GM12878 (cell line): ENCODE results near the gene TNFSF4. TPM values are rescaled to one million over a fixed set of nuclear protein-coding genes. Genes with fewer than 3 reads are reported as not detected.

Experiments used
- ATAC-seq: fragments of 200-7000 bp; cut with Tn5 transposase; 3 replicates; pipeline ENCODE4 v1.9.1; 2020; ENCODE audit warnings: mild to moderate bottlenecking, moderate library complexity
- BruUV-seq: library from RNA; stranded (reverse); fragments of 400-500 nt; replicated peaks from 2 replicates; lab custom pipeline; 2021; lab: Mats Ljungman, UMichigan
- CTCF ChIA-PET: fragments of 300-600 bp; sonication (Branson Sonifier 250); formaldehyde crosslinking; extraction: SDS; loops from one replicate; lab custom pipeline; 2021; ENCODE audit warnings: inconsistent platforms; lab: Yijun Ruan, JAX
- POLR2A ChIA-PET: fragments of 350-600 bp; formaldehyde crosslinking; extraction: SDS; loops from one replicate; lab custom pipeline; 2021; ENCODE audit warnings: inconsistent platforms; lab: Charles Lee
- RAD21 ChIA-PET: fragments of 300-600 bp; sonication (Branson Sonifier 250); formaldehyde crosslinking; loops from one replicate; lab custom pipeline; 2023; ENCODE audit warnings: antibody characterized with exemption; ENCODE audit not compliant: unreplicated experiment; lab: Charles Lee
- SMC1A ChIA-PET: fragments of 300-600 bp; sonication (Branson Sonifier 250); formaldehyde crosslinking; loops from one replicate; lab custom pipeline; 2023; ENCODE audit not compliant: unreplicated experiment, uncharacterized antibody; lab: Charles Lee
- DNase-seq: peaks from one replicate; pipeline ENCODE4 v3.0.0-alpha.2; 2011; ENCODE audit warnings: low read depth, low spot score
- FAIRE-seq: peaks from 3 replicates; lab custom pipeline; 2011; peaks lifted over from hg19 to GRCh38; lab: Jason Lieb, UNC
- H2AFZ ChIP-seq: 2 replicates; pipeline ENCODE4 v1.6.0; 2011; ENCODE audit warnings: low read depth, low read length, control low read depth; ENCODE audit not compliant: control insufficient read depth
- H3K27ac ChIP-seq: 2 replicates; pipeline ENCODE4 v1.5.1; 2011; ENCODE audit warnings: control low read depth; ENCODE audit not compliant: control insufficient read depth, insufficient read depth
- H3K27me3 ChIP-seq, 2 experiments: replicated peaks in 1 of 2; 2 replicates each; pipeline versions ENCODE4 v1.6.0 to v1.6.1; 2011; ENCODE audit warnings: low read length in 1 of 2; ENCODE audit not compliant: control insufficient read depth in 2 of 2, insufficient read depth in 2 of 2
- H3K36me3 ChIP-seq, 2 experiments: 2 replicates each; pipeline ENCODE4 v1.5.1; 2011; ENCODE audit warnings: low read length in 1 of 2; ENCODE audit not compliant: control insufficient read depth in 2 of 2, insufficient read depth in 2 of 2
- H3K4me1 ChIP-seq: 2 replicates; pipeline ENCODE4 v1.6.1; 2011; ENCODE audit warnings: mild to moderate bottlenecking, low read length, moderate library complexity, mixed read lengths; ENCODE audit not compliant: control insufficient read depth, insufficient read depth
- H3K4me2 ChIP-seq: 2 replicates; pipeline ENCODE4 v1.6.0; 2011; ENCODE audit warnings: control low read depth; ENCODE audit not compliant: control insufficient read depth, insufficient read depth
- H3K4me3 ChIP-seq: fragments of 200-600 bp; sonication (generic); 2 replicates; pipeline ENCODE4 v1.5.1; 2016
- H3K79me2 ChIP-seq: 2 replicates; pipeline ENCODE4 v1.6.0; 2011; ENCODE audit warnings: low read length; ENCODE audit not compliant: control insufficient read depth, insufficient read depth
- H3K9ac ChIP-seq: 2 replicates; pipeline ENCODE4 v1.8.0; 2011; ENCODE audit warnings: low read length, control low read depth, mixed read lengths; ENCODE audit not compliant: control insufficient read depth, insufficient read depth
- H3K9me3 ChIP-seq: replicated peaks from 3 replicates; pipeline ENCODE4 v1.5.1; 2011; ENCODE audit warnings: mild to moderate bottlenecking, low read length; ENCODE audit not compliant: control insufficient read depth, insufficient read depth
- H4K20me1 ChIP-seq: 2 replicates; pipeline ENCODE4 v1.6.0; 2011; ENCODE audit not compliant: control insufficient read depth, insufficient read depth
- CHD2 ChIP-seq: IDR thresholded peaks from 2 replicates; pipeline ENCODE4 v1.6.1; 2011; ENCODE audit warnings: low read depth, low read length, improper control_type of control experiment, borderline replicate concordance
- ETV6 ChIP-seq, 2 experiments: fragments of 450-650 bp in 1 of 2; IDR thresholded peaks in 1 of 2; conservative IDR thresholded peaks in 1 of 2; 2 replicates each; pipeline ENCODE4 v1.6.1; 2014; ENCODE audit warnings: antibody characterized with exemption in 1 of 2, borderline replicate concordance in 1 of 2, low read depth in 1 of 2, mild to moderate bottlenecking in 1 of 2, moderate library complexity in 1 of 2
- FOS ChIP-seq: IDR thresholded peaks from 3 replicates; pipeline ENCODE4 v1.6.1; 2011; ENCODE audit warnings: borderline replicate concordance; ENCODE audit not compliant: insufficient read length; ENCODE audit errors: extremely low read depth
- HDGF ChIP-seq: fragments of 450-650 bp; IDR thresholded peaks from 2 replicates; pipeline ENCODE4 v1.6.1; 2016; ENCODE audit warnings: antibody characterized with exemption
- IKZF1 ChIP-seq: fragments of 450-650 bp; conservative IDR thresholded peaks from 2 replicates; pipeline ENCODE4 v1.6.1; 2017; ENCODE audit warnings: antibody characterized with exemption, mild to moderate bottlenecking
- JUNB ChIP-seq: IDR thresholded peaks from 2 replicates; pipeline ENCODE4 v1.6.1; 2016; ENCODE audit warnings: antibody characterized with exemption, mild to moderate bottlenecking
- MAX ChIP-seq: IDR thresholded peaks from 2 replicates; pipeline ENCODE4 v1.6.1; 2012; ENCODE audit warnings: low read depth, low read length, improper control_type of control experiment
- RAD21 ChIP-seq: IDR thresholded peaks from 2 replicates; pipeline ENCODE4 v1.6.1; 2011; ENCODE audit warnings: mild to moderate bottlenecking, low read depth, low read length, moderate library complexity; ENCODE audit not compliant: insufficient read depth
- RBBP5 ChIP-seq: fragments of 200-600 bp; sonication (generic); conservative IDR thresholded peaks from 2 replicates; pipeline ENCODE4 v1.6.1; 2016
- RCOR1 ChIP-seq: conservative IDR thresholded peaks from 2 replicates; pipeline ENCODE4 v1.6.1; 2012; ENCODE audit warnings: low read depth, low read length, improper control_type of control experiment
- TCF3 ChIP-seq: IDR thresholded peaks from 2 replicates; pipeline ENCODE4 v1.6.1; 2012; ENCODE audit warnings: low read depth, mild to moderate bottlenecking, low read length, borderline replicate concordance; ENCODE audit not compliant: insufficient read depth
- TCF7 ChIP-seq: IDR thresholded peaks from 2 replicates; pipeline ENCODE4 v1.6.1; 2014; ENCODE audit warnings: antibody characterized with exemption, borderline replicate concordance
- ZBED1 ChIP-seq: IDR thresholded peaks from 2 replicates; pipeline ENCODE4 v1.6.1; 2016; ENCODE audit warnings: borderline replicate concordance
- ZNF687 ChIP-seq: fragments of 450-650 bp; IDR thresholded peaks from 2 replicates; pipeline ENCODE4 v1.6.1; 2017; ENCODE audit warnings: mild to moderate bottlenecking, moderate library complexity
- WGBS: methylation state at CpG from one replicate; pipeline ENCODE4 v1.1.6; 2016; ENCODE audit warnings: low lambda C conversion rate; ENCODE audit not compliant: insufficient replicate concordance, insufficient coverage; ENCODE audit errors: missing lambda C conversion rate; 5-methylcytosine and 5-hydroxymethylcytosine counted together
- in situ Hi-C: fragments of 300-500 bp; cut with MboI; formaldehyde crosslinking; loops from 9 replicates; pipeline ENCODE4 v1.14.3; 2018; ENCODE audit warnings: mixed read lengths
- intact Hi-C: fragments of 100-400 bp; cut with micrococcal nuclease; formaldehyde crosslinking; loops from one replicate; pipeline ENCODE4 v1.14.2; 2022; ENCODE audit not compliant: unreplicated experiment
- polyA plus RNA-seq, 11 experiments: library from polyadenylated mRNA; depleted of rRNA in 4 of 11; unstranded in 6 of 11; stranded (reverse) in 5 of 11; fragments of >200 nt; fragmentation: Nextera tagmentation in 4 of 11; fragmentation: Illumina TruSeq in 1 of 11; extraction: Ambion mirVana in 4 of 11; extraction: Trizol in 1 of 11; gene quantifications; 1 replicate in 1 of 11; 2 replicates in 10 of 11; pipeline versions ENCODE4 v1.2.1 to v1.2.3, GENCODE V29; 2011 to 2016; ENCODE audit warnings: inconsistent platforms in 2 of 11, missing spikeins in 2 of 11, low read depth in 1 of 11
- total RNA-seq, 4 experiments: library from RNA; depleted of rRNA in 3 of 4; stranded (reverse); fragments of >200 nt in 3 of 4; fragmentation: Illumina TruSeq in 1 of 4; extraction: Trizol in 1 of 4; gene quantifications; 2 replicates each; pipeline versions ENCODE4 v1.2.1 to v1.2.3, GENCODE V29; 2013 to 2021
- TF ChIP-seq, protein P1 (sequence below): fragments of 150-350 bp; IDR thresholded peaks from 2 replicates; pipeline ENCODE4 v1.6.1; 2014; ENCODE audit warnings: mild to moderate bottlenecking, low read depth, low read length
- TF ChIP-seq, protein P2 (sequence below): IDR thresholded peaks from 2 replicates; pipeline ENCODE4 v1.6.1; 2011; ENCODE audit warnings: low read depth, mild to moderate bottlenecking, low read length, moderate library complexity, borderline replicate concordance; ENCODE audit errors: extremely low read depth
- TF ChIP-seq, protein P3 (sequence below): fragments of 450-650 bp; IDR thresholded peaks from 2 replicates; pipeline ENCODE4 v1.6.1; 2017; ENCODE audit warnings: borderline replicate concordance

Gene TNFSF4
- total and polyA plus RNA-seq, 10 of the 15 experiments (the other 5 are each of a cell fraction or from before 2014, with no cell fraction given) = 8.1 to 31.0 (median 12.9) TPM

DNA sequence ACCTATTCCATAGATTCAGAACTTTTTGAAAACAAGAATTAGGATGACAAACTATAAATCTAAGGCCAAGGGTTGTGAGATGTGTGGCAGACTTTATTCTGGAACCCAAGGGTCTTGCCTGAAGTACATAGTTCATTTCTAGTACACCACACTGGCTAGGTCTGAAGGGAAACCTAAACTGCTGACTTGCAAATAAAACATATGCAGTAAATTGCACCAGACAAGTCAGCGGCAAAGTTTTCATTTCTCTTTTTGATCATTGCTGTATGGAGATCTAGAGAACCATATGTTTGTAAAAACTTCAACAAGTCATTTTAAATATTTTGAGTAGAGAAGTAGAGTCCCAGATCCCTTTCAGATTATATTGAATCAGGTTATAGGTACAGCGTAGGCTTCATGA, 43.9 kb downstream of the TNFSF4 start (continued):
- TF ChIP-seq, protein P1, sequence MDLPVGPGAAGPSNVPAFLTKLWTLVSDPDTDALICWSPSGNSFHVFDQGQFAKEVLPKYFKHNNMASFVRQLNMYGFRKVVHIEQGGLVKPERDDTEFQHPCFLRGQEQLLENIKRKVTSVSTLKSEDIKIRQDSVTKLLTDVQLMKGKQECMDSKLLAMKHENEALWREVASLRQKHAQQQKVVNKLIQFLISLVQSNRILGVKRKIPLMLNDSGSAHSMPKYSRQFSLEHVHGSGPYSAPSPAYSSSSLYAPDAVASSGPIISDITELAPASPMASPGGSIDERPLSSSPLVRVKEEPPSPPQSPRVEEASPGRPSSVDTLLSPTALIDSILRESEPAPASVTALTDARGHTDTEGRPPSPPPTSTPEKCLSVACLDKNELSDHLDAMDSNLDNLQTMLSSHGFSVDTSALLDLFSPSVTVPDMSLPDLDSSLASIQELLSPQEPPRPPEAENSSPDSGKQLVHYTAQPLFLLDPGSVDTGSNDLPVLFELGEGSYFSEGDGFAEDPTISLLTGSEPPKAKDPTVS = no peak
- no peak for TF ChIP-seq JUNB
- TF ChIP-seq, protein P2, sequence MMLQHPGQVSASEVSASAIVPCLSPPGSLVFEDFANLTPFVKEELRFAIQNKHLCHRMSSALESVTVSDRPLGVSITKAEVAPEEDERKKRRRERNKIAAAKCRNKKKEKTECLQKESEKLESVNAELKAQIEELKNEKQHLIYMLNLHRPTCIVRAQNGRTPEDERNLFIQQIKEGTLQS = no peak
- TF ChIP-seq TCF7 = no peak
- TF ChIP-seq RAD21 = no peak
- no peak for TF ChIP-seq IKZF1
- no peak for TF ChIP-seq HDGF

DNA sequence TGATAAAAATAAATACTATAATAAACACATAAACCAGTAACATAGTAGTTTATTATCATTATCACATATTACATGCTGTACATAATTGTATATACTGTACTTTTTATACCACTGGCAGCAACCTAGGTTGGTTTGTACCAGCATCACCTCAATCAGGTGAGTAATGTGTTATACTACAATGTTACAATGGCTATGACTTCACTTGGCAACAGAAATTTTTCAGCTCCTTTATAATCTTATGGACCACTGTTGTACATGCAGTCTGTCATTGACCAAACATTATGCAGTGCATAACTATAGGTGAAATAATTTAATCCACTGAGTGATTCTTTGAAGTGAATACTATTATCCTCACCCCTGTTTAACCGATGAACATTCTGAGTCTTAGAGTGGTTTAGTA, 44.5 kb downstream of the TNFSF4 start:
- Histone ChIP-seq H3K4me2 (no peak overlapping the region), H3K79me2 (no peaks in the 10 kb centered on the region), H3K9ac (no peak overlapping the region), H3K4me1 (no peaks in the 10 kb centered on the region), H3K4me3 (no peak overlapping the region), H4K20me1 (no peaks in the 10 kb centered on the region), H2AFZ (no peak overlapping the region), H3K27me3 (no peaks in the 10 kb centered on the region), H3K36me3 (no peaks in the 10 kb centered on the region), H3K27ac (no peak overlapping the region), H3K9me3 (no peaks in the 10 kb centered on the region)
- DNase-seq (no peak), FAIRE-seq (no peak), ATAC-seq (no peak)
- intact Hi-C loops (no loop called here), in situ Hi-C loops (no loop called here)
- ChIA-PET SMC1A (interaction anchor here (0.8 to 0.9 kb wide), 2 partner anchors 40 to 153 kb away, joined by 3 read pairs; no protein-coding TSS in a partner anchor), POLR2A (no interaction called here), CTCF (interaction anchor here (0.6 kb wide), 1 partner anchor 40 kb away, joined by 3 read pairs; no protein-coding TSS in a partner anchor), RAD21 (no interaction called here)
- 33% methylated on average over 1 of the region's 1 CpG for WGBS
- BruUV-seq = no TSS peak
- TF ChIP-seq RBBP5 (no peak), ETV6 (conservative IDR thresholded peaks at IDR 0.05 in 1 of 2, IDR thresholded peaks at IDR 0.05 in 1 of 2; ENCODE audit: borderline replicate concordance in 1 of 2, low read depth in 1 of 2) (no peak), MAX (no peak), TCF3 (no peak), FOS (no peak), ZBED1 (no peak), RCOR1 (no peak), ZNF687 (no peak), CHD2 (no peak)
- TF ChIP-seq, protein P3, sequence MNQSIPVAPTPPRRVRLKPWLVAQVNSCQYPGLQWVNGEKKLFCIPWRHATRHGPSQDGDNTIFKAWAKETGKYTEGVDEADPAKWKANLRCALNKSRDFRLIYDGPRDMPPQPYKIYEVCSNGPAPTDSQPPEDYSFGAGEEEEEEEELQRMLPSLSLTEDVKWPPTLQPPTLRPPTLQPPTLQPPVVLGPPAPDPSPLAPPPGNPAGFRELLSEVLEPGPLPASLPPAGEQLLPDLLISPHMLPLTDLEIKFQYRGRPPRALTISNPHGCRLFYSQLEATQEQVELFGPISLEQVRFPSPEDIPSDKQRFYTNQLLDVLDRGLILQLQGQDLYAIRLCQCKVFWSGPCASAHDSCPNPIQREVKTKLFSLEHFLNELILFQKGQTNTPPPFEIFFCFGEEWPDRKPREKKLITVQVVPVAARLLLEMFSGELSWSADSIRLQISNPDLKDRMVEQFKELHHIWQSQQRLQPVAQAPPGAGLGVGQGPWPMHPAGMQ = no peak
